BLaER1 treated with 17β-estradiol and CSF1 and Interleukin-3, amounts not matched to agents 10 nM and 100 nM (cell line): ENCODE results near the gene CRYL1.

Experiments used
- H3K27ac ChIP-seq, 11 experiments: shearing (Covaris generic); formaldehyde crosslinking; 2 replicates each; pipeline ENCODE4 v1.8.1; 2022
- H3K27me3 ChIP-seq, 11 experiments: shearing (Covaris generic); formaldehyde crosslinking; 2 replicates each; pipeline ENCODE4 v1.8.1; 2022
- H3K36me3 ChIP-seq, 11 experiments: shearing (Covaris generic); formaldehyde crosslinking; 2 replicates each; pipeline ENCODE4 v1.8.1; 2022
- H3K4me1 ChIP-seq, 10 experiments: shearing (Covaris generic); formaldehyde crosslinking; 2 replicates each; pipeline ENCODE4 v1.8.1; 2022
- H3K4me2 ChIP-seq, 11 experiments: shearing (Covaris generic); formaldehyde crosslinking; 2 replicates each; pipeline ENCODE4 v1.8.1; 2022
- H3K4me3 ChIP-seq, 10 experiments: shearing (Covaris generic); formaldehyde crosslinking; 2 replicates each; pipeline ENCODE4 v1.8.1; 2022
- H3K9ac ChIP-seq, 11 experiments: shearing (Covaris generic); formaldehyde crosslinking; 2 replicates each; pipeline ENCODE4 v1.8.1; 2022
- H3K9me3 ChIP-seq, 11 experiments: shearing (Covaris generic); formaldehyde crosslinking; replicated peaks in 1 of 11; 2 replicates each; pipeline ENCODE4 v1.8.1; 2022
- H4K20me1 ChIP-seq, 11 experiments: shearing (Covaris generic); formaldehyde crosslinking; 2 replicates each; pipeline ENCODE4 v1.8.1; 2022
- Cebpa-rat ChIP-seq, 11 experiments: shearing (Covaris generic); IDR thresholded peaks; 2 replicates each; pipeline ENCODE4 v1.8.1; 2022

CRYL1 gene

GRCh38 chr13:20566468-20566897 is 40.8 kb upstream of the CRYL1 start:
- no peaks in the 10 kb centered on the region for H4K20me1 ChIP-seq
- H3K9me3 ChIP-seq, result peaks cover 19 to 32% (median 23%) of the 10 kb centered on the region in 11 experiments
- no peaks in the 10 kb centered on the region for H3K27me3 ChIP-seq
- H3K4me2 ChIP-seq, result peak overlapping the region; percentile 65 to 91 (median 80)
- peak overlapping the region; percentile 77 to 94 (median 91); a peak in 21 of 22 replicates for H3K27ac ChIP-seq
- H3K36me3 ChIP-seq, result no peaks in the 10 kb centered on the region
- peak overlapping the region; percentile 51 to 74 (median 64) for H3K4me3 ChIP-seq
- no peak for TF ChIP-seq Cebpa-rat (IDR thresholded peaks at IDR 0.05)
- peak overlapping the region; percentile 81 to 94 (median 90) for H3K9ac ChIP-seq
- peaks cover 8 to 17% (median 15%) of the 10 kb centered on the region in 10 experiments; a peak in 19 of 20 replicates for H3K4me1 ChIP-seq

- H3K36me3 ChIP-seq, result no peaks in the 10 kb centered on the region
- H3K9ac ChIP-seq, result no peak overlapping the region
- peak overlapping the region in 2 of 10 experiments; percentile 63 to 66; a peak in 1 of 20 replicates for H3K4me3 ChIP-seq
- H3K27ac ChIP-seq, result no peak overlapping the region
- H3K4me1 ChIP-seq, result peaks cover 8 to 17% (median 15%) of the 10 kb centered on the region in 10 experiments; a peak in 19 of 20 replicates
- no peak overlapping the region for H3K4me2 ChIP-seq
- no peaks in the 10 kb centered on the region for H4K20me1 ChIP-seq
- peaks cover 19 to 32% (median 23%) of the 10 kb centered on the region in 11 experiments for H3K9me3 ChIP-seq
- TF ChIP-seq Cebpa-rat (IDR thresholded peaks at IDR 0.05), result no peak
- no peaks in the 10 kb centered on the region for H3K27me3 ChIP-seq
Measured at GRCh38 chr13:20565115-20565736, 39.6 kb upstream of the CRYL1 start.

- H3K27ac ChIP-seq, result no peak overlapping the region
- no peak overlapping the region for H3K4me3 ChIP-seq
- H3K9me3 ChIP-seq, result peaks cover 19 to 27% (median 21%) of the 10 kb centered on the region in 11 experiments
- no peak overlapping the region for H3K9ac ChIP-seq
- H3K36me3 ChIP-seq, result no peaks in the 10 kb centered on the region
- H3K27me3 ChIP-seq, result no peaks in the 10 kb centered on the region
- TF ChIP-seq Cebpa-rat (IDR thresholded peaks at IDR 0.05), result no peak
- no peaks in the 10 kb centered on the region for H4K20me1 ChIP-seq
- H3K4me2 ChIP-seq, result no peak overlapping the region
- peaks cover 0 to 7% (median 4%) of the 10 kb centered on the region in 10 experiments; a peak in 11 of 20 replicates for H3K4me1 ChIP-seq
Measured at GRCh38 chr13:20561741-20562140, 36.1 kb upstream of the CRYL1 start.

- Histone ChIP-seq H3K4me2 (no peak overlapping the region), H3K27ac (no peak overlapping the region), H4K20me1 (no peaks in the 10 kb centered on the region), H3K9me3 (peaks cover 6 to 10% (median 7%) of the 10 kb centered on the region in 11 experiments), H3K4me1 (no peaks in the 10 kb centered on the region), H3K27me3 (no peaks in the 10 kb centered on the region), H3K4me3 (no peak overlapping the region), H3K36me3 (no peaks in the 10 kb centered on the region), H3K9ac (no peak overlapping the region)
- TF ChIP-seq Cebpa-rat (IDR thresholded peaks at IDR 0.05), result no peak
Measured at GRCh38 chr13:20559659-20560356, 34.2 kb upstream of the CRYL1 start.

GRCh38 chr13:20558982-20559381 is 33.3 kb upstream of the CRYL1 start:
- Histone ChIP-seq H3K4me1 (no peaks in the 10 kb centered on the region), H3K4me3 (no peak overlapping the region), H3K27ac (no peak overlapping the region), H3K36me3 (no peaks in the 10 kb centered on the region), H3K4me2 (no peak overlapping the region), H4K20me1 (no peaks in the 10 kb centered on the region), H3K9ac (no peak overlapping the region), H3K9me3 (peaks cover 0 to 3% (median 0%) of the 10 kb centered on the region in 11 experiments; a peak in 1 of 22 replicates), H3K27me3 (no peaks in the 10 kb centered on the region)
- TF ChIP-seq Cebpa-rat (IDR thresholded peaks at IDR 0.05), result no peak

- no peaks in the 10 kb centered on the region for H3K27me3 ChIP-seq
- no peaks in the 10 kb centered on the region for H3K36me3 ChIP-seq
- no peak overlapping the region for H3K9ac ChIP-seq
- H3K27ac ChIP-seq, result no peak overlapping the region
- no peaks in the 10 kb centered on the region for H3K4me1 ChIP-seq
- H4K20me1 ChIP-seq, result no peaks in the 10 kb centered on the region
- no peaks in the 10 kb centered on the region for H3K9me3 ChIP-seq
- H3K4me2 ChIP-seq, result no peak overlapping the region
- H3K4me3 ChIP-seq, result no peak overlapping the region
- TF ChIP-seq Cebpa-rat (IDR thresholded peaks at IDR 0.05), result no peak
Measured at GRCh38 chr13:20553311-20553710, 27.7 kb upstream of the CRYL1 start.

GRCh38 chr13:20550799-20551198 is 25.1 kb upstream of the CRYL1 start:
- H3K4me2 ChIP-seq, result no peak overlapping the region
- H3K4me1 ChIP-seq, result peaks cover 14 to 21% (median 20%) of the 10 kb centered on the region in 10 experiments
- H3K9ac ChIP-seq, result no peak overlapping the region
- H3K27me3 ChIP-seq, result no peaks in the 10 kb centered on the region
- H3K36me3 ChIP-seq, result no peaks in the 10 kb centered on the region
- no peaks in the 10 kb centered on the region for H4K20me1 ChIP-seq
- no peak overlapping the region for H3K27ac ChIP-seq
- no peaks in the 10 kb centered on the region for H3K9me3 ChIP-seq
- no peak overlapping the region for H3K4me3 ChIP-seq
- TF ChIP-seq Cebpa-rat (IDR thresholded peaks at IDR 0.05), result no peak

GRCh38 chr13:20547479-20547908 is 21.8 kb upstream of the CRYL1 start:
- H3K4me3 ChIP-seq, result no peak overlapping the region
- H3K27ac ChIP-seq, result no peak overlapping the region
- H4K20me1 ChIP-seq, result no peaks in the 10 kb centered on the region
- H3K4me1 ChIP-seq, result peaks cover 20 to 45% (median 27%) of the 10 kb centered on the region in 10 experiments
- H3K4me2 ChIP-seq, result peak overlapping the region in 9 of 11 experiments; percentile 28 to 81 (median 63); a peak in 13 of 22 replicates
- H3K36me3 ChIP-seq, result no peaks in the 10 kb centered on the region
- H3K9me3 ChIP-seq, result no peaks in the 10 kb centered on the region
- H3K9ac ChIP-seq, result no peak overlapping the region
- TF ChIP-seq Cebpa-rat (IDR thresholded peaks at IDR 0.05), result no peak
- no peaks in the 10 kb centered on the region for H3K27me3 ChIP-seq

GRCh38 chr13:20546556-20546955 is 20.9 kb upstream of the CRYL1 start:
- peak overlapping the region in 2 of 11 experiments; percentile 3 to 43; a peak in 2 of 22 replicates for H3K27ac ChIP-seq
- H3K9ac ChIP-seq, result peak overlapping the region in 1 of 11 experiments; percentile 0; a peak in 1 of 22 replicates
- H3K4me1 ChIP-seq, result peaks cover 20 to 45% (median 27%) of the 10 kb centered on the region in 10 experiments
- no peak overlapping the region for H3K4me3 ChIP-seq
- no peaks in the 10 kb centered on the region for H3K36me3 ChIP-seq
- TF ChIP-seq Cebpa-rat (IDR thresholded peaks at IDR 0.05), result no peak
- no peaks in the 10 kb centered on the region for H3K9me3 ChIP-seq
- H3K27me3 ChIP-seq, result no peaks in the 10 kb centered on the region
- no peaks in the 10 kb centered on the region for H4K20me1 ChIP-seq
- H3K4me2 ChIP-seq, result peak overlapping the region; percentile 28 to 81 (median 57)
